Gastroesophageal sphincter (tissue), 3 donors: ENCODE measurements around the gene CBLN3.

ENCODE experiments used
- POLR2A ChIP-seq, 2 donors: fragments of 450-650 bp; IDR thresholded peaks; one replicate each; pipeline ENCODE4 v1.6.1; 2017; ENCODE audit warnings: antibody characterized with exemption in 2 of 2, mild to moderate bottlenecking in 2 of 2, moderate library complexity in 1 of 2
- TF ChIP-seq, protein P1 (sequence below), 4 experiments: fragments of 200-600 bp in 2 of 4; fragments of 450-650 bp in 2 of 4; sonication (generic) in 1 of 4; IDR thresholded peaks; one replicate each; pipeline ENCODE4 v1.5.1; 2017 to 2019; ENCODE audit warnings: antibody characterized with exemption in 4 of 4, mild to moderate bottlenecking in 2 of 4, moderate library complexity in 2 of 4

- TF ChIP-seq POLR2A (IDR thresholded peaks at IDR 0.05): no peak
- TF ChIP-seq, protein P1, sequence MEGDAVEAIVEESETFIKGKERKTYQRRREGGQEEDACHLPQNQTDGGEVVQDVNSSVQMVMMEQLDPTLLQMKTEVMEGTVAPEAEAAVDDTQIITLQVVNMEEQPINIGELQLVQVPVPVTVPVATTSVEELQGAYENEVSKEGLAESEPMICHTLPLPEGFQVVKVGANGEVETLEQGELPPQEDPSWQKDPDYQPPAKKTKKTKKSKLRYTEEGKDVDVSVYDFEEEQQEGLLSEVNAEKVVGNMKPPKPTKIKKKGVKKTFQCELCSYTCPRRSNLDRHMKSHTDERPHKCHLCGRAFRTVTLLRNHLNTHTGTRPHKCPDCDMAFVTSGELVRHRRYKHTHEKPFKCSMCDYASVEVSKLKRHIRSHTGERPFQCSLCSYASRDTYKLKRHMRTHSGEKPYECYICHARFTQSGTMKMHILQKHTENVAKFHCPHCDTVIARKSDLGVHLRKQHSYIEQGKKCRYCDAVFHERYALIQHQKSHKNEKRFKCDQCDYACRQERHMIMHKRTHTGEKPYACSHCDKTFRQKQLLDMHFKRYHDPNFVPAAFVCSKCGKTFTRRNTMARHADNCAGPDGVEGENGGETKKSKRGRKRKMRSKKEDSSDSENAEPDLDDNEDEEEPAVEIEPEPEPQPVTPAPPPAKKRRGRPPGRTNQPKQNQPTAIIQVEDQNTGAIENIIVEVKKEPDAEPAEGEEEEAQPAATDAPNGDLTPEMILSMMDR (IDR thresholded peaks at IDR 0.05): no peak
Observed at GRCh38 chr14:24422694-24423601, 6.5 kb downstream of the CBLN3 start.
